ENCODE measurements around the gene NXPE1. TPM values are rescaled to one million over a fixed set of nuclear protein-coding genes. Genes with fewer than 3 reads are reported as not detected.
"Not testable (repeated sequence)": the region's sequence is repeated elsewhere in the genome, so short reads cannot be mapped to it uniquely, and the experiment has no call there.

The NXPE1 gene
- total and polyA plus RNA-seq, 2 donors (not counting 1 experiment from before 2014, with no cell fraction given), result not detected

DNA sequence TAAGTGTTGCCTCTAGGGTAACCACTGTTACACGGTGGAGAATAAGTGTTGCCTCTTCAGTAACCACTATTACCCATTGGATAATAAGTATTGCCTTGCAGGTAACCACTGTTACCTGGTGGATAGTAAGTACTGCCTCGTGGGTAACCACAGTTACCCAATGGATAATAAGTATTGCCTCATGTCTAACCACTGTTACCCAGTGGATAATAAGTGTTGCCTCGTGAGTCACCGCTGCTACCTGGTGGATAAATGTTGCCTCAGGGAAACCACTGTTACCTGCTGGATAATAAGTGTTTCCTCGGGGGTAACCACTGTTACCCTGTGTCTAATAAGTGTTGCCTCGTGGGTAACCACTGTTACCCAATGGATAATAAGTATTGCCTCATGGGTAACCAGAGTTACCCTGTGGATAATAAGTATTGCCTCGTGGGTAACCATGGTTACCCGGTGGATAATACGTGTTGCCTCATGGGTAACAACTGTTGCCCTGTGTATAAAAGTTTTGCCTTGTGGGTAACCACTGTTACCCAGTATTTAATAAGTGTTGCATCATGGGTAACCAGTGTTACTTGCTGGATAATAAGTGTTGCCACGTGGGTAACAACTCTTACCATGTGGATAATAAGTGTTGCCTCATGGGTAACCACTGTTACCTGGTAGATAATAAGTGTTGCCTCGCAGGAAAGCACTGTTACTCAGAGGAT is 48.2 kb upstream of the NXPE1 start:
- H2AFZ ChIP-seq (ENCODE audit: low read length), result no peak overlapping the region
- H3K4me1 ChIP-seq (ENCODE audit: control insufficient read depth, extremely low read depth, insufficient read depth, low read length), result no peaks in the 10 kb centered on the region
- no peak overlapping the region for H3K4me3 ChIP-seq (replicated peaks in 1 of 4; ENCODE audit: control extremely low read depth in 1 of 4, insufficient read depth in 1 of 4, low read depth in 3 of 4, low read length in 4 of 4)
- H3K4me2 ChIP-seq (ENCODE audit: extremely low read depth, insufficient read depth, low read length), result no peak overlapping the region
- no peak for DNase-seq (ENCODE audit: low read depth in 2 of 2)
- TF ChIP-seq CTCF (conservative IDR thresholded peaks at IDR 0.05 in 1 of 2, IDR thresholded peaks at IDR 0.05 in 1 of 2; ENCODE audit: low read depth in 1 of 2, low read length in 2 of 2), result no peak
- TF ChIP-seq EZH2 (IDR thresholded peaks at IDR 0.05; ENCODE audit: low read length, missing control alignments), result no peak
- no peak overlapping the region for H3K27ac ChIP-seq (ENCODE audit: insufficient read depth, low read length)
- no peaks in the 10 kb centered on the region for H4K20me1 ChIP-seq (ENCODE audit: control insufficient read depth, extremely low read depth, insufficient read depth, low read length)
- H3K27me3 ChIP-seq (ENCODE audit: control insufficient read depth, insufficient read depth, low read length), result no peaks in the 10 kb centered on the region
- no peaks in the 10 kb centered on the region for H3K79me2 ChIP-seq (ENCODE audit: control insufficient read depth, insufficient read depth, low read length)
- H3K9me3 ChIP-seq (ENCODE audit: control insufficient read depth, insufficient read depth, low read depth, low read length), result no peaks in the 10 kb centered on the region
- no peaks in the 10 kb centered on the region for H3K36me3 ChIP-seq (ENCODE audit: control insufficient read depth, insufficient read depth, low read length)
- H3K9ac ChIP-seq (ENCODE audit: insufficient read depth, low read length), result no peak overlapping the region

- not testable (repeated sequence) for H3K27me3 ChIP-seq (ENCODE audit: control insufficient read depth, insufficient read depth, low read length)
These were observed 47.1 kb upstream of the NXPE1 start for GRCh38 chr11:114606802-114607075.

DNA sequence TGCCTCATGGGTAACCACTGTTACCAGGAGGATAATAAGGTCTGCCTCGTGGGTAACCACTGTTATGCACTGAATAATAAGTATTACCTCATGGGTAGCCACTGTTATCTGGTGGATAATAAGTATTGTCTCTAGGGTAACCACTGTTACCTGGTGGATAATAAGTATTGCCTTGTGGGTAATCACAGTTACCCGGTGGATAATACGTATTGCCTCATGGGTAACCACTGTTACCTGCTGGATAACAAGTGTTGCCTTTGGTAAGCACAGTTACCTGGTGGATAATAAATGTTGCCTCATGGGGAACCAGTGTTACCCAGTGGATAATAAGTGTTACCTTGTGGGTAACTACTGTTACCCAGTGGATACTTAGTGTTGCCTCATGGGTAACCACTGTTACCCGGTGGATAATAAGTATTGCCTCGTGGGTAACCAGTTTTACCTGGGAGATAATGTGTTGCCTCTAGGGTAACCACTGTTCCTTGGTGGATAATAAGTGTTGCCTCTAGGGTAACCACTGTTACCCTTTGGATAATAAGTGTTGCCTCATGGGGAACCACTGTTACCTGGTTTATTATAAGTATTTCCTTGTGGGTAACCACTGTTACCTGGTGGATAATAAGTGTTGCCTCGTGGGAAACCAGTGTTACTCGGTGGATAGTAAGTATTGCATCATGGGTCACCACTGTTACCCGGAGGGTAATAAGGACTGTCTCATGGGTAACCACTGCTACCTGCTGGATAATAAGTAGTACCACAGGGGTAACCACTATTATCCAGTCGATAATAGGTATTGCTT is 46.5 kb upstream of the NXPE1 start:
- H2AFZ ChIP-seq (ENCODE audit: low read length), result no peak overlapping the region
- no peak overlapping the region for H3K4me3 ChIP-seq (replicated peaks in 1 of 4; ENCODE audit: control extremely low read depth in 1 of 4, insufficient read depth in 1 of 4, low read depth in 3 of 4, low read length in 4 of 4)
- H3K9ac ChIP-seq (ENCODE audit: insufficient read depth, low read length), result no peak overlapping the region
- no peaks in the 10 kb centered on the region for H3K79me2 ChIP-seq (ENCODE audit: control insufficient read depth, insufficient read depth, low read length)
- H3K27ac ChIP-seq (ENCODE audit: insufficient read depth, low read length), result no peak overlapping the region
- H3K36me3 ChIP-seq (ENCODE audit: control insufficient read depth, insufficient read depth, low read length), result no peaks in the 10 kb centered on the region
- no peak for TF ChIP-seq EZH2 (IDR thresholded peaks at IDR 0.05; ENCODE audit: low read length, missing control alignments)
- no peak for TF ChIP-seq CTCF (conservative IDR thresholded peaks at IDR 0.05 in 1 of 2, IDR thresholded peaks at IDR 0.05 in 1 of 2; ENCODE audit: low read depth in 1 of 2, low read length in 2 of 2)
- no peaks in the 10 kb centered on the region for H3K27me3 ChIP-seq (ENCODE audit: control insufficient read depth, insufficient read depth, low read length)
- no peaks in the 10 kb centered on the region for H4K20me1 ChIP-seq (ENCODE audit: control insufficient read depth, extremely low read depth, insufficient read depth, low read length)
- DNase-seq (ENCODE audit: low read depth in 2 of 2), result no peak
- no peaks in the 10 kb centered on the region for H3K4me1 ChIP-seq (ENCODE audit: control insufficient read depth, extremely low read depth, insufficient read depth, low read length)
- no peak overlapping the region for H3K4me2 ChIP-seq (ENCODE audit: extremely low read depth, insufficient read depth, low read length)
- no peaks in the 10 kb centered on the region for H3K9me3 ChIP-seq (ENCODE audit: control insufficient read depth, insufficient read depth, low read depth, low read length)

More at GRCh38 chr11:114606802-114607075, 47.1 kb upstream of the NXPE1 start:
- H2AFZ ChIP-seq (ENCODE audit: low read length); H3K4me3 ChIP-seq (replicated peaks in 1 of 4; ENCODE audit: control extremely low read depth in 1 of 4, insufficient read depth in 1 of 4, low read depth in 3 of 4, low read length in 4 of 4); H3K79me2 ChIP-seq (ENCODE audit: control insufficient read depth, insufficient read depth, low read length); H3K9ac ChIP-seq (ENCODE audit: insufficient read depth, low read length); H3K9me3 ChIP-seq (ENCODE audit: control insufficient read depth, insufficient read depth, low read depth, low read length); H3K27ac ChIP-seq (ENCODE audit: insufficient read depth, low read length); H3K36me3 ChIP-seq (ENCODE audit: control insufficient read depth, insufficient read depth, low read length); DNase-seq (ENCODE audit: low read depth in 2 of 2); H4K20me1 ChIP-seq (ENCODE audit: control insufficient read depth, extremely low read depth, insufficient read depth, low read length); H3K4me1 ChIP-seq (ENCODE audit: control insufficient read depth, extremely low read depth, insufficient read depth, low read length); H3K4me2 ChIP-seq (ENCODE audit: extremely low read depth, insufficient read depth, low read length): not testable (repeated sequence)
